Retinal pigment epithelial cell (primary cell): ENCODE data around the gene CNPY3.
A peak's percentile ranks its signal among the peaks of the same experiment; 100 is the strongest.

Experiments
- DNase-seq: peaks from one replicate; pipeline ENCODE4 v3.0.0-alpha.2; 2010; ENCODE audit warnings: low read depth
- H3K4me3 ChIP-seq: 2 replicates; pipeline ENCODE4 v1.5.1; 2011; ENCODE audit warnings: mild to moderate bottlenecking, low read length, control low read depth, moderate library complexity
- CTCF ChIP-seq: conservative IDR thresholded peaks from 2 replicates; pipeline ENCODE4 v1.5.1; 2011; ENCODE audit warnings: low read depth, low read length, control low read depth, inconsistent platforms

CNPY3 gene

GRCh38 chr6:42984924-42985475 lies 55.7 kb downstream of the CNPY3 start:
- peak overlapping the region; percentile 74 for H3K4me3 ChIP-seq
- no peak for TF ChIP-seq CTCF
- DNase-seq: no peak

GRCh38 chr6:42987533-42988451 lies 58.5 kb downstream of the CNPY3 start:
- no peak overlapping the region for H3K4me3 ChIP-seq
- no peak for TF ChIP-seq CTCF
- DNase-seq: no peak

- TF ChIP-seq CTCF: no peak
- no peak overlapping the region for H3K4me3 ChIP-seq
- DNase-seq: no peak
Measured at GRCh38 chr6:42988486-42989020, 59.3 kb downstream of the CNPY3 start.
